ENCODE data around the gene RABGAP1. TPM values are rescaled to one million over a fixed set of nuclear protein-coding genes. Genes with fewer than 3 reads are reported as not detected.
"Not testable (repeated sequence)": the region's sequence is repeated elsewhere in the genome, so short reads cannot be mapped to it uniquely, and the experiment has no call there.

The RABGAP1 gene
- 46.0 and 85.1 TPM in 2 replicates for total RNA-seq (2014; rRNA removed; shearing (Covaris generic); ENCODE audit: low replicate concordance)

- peaks cover 78% of the 10 kb centered on the region for H3K79me2 ChIP-seq (ENCODE audit: low read length)
- peak within 1 kb of the TSS; percentile 93 for H3K4me2 ChIP-seq (ENCODE audit: low read depth, low read length, poor library complexity, severe bottlenecking)
- DNase-seq: peak; percentile 99
- H3K36me3 ChIP-seq (ENCODE audit: insufficient read depth, low read length): peaks cover 25% of the 10 kb centered on the region
- peak within 1 kb of the TSS; percentile 81 for H3K9ac ChIP-seq (ENCODE audit: low read length)
- H3K4me3 ChIP-seq (ENCODE audit: low read length): peak within 1 kb of the TSS; percentile 88
- H2AFZ ChIP-seq (ENCODE audit: low read length): 0 out of 2 replicates have a peak within 1 kb of the TSS, but pooled peaks have one; percentile 18
- peaks cover 48% of the 10 kb centered on the region for H3K4me1 ChIP-seq (ENCODE audit: low read length)
- H3K9me3 ChIP-seq (ENCODE audit: low read length): no peaks in the 10 kb centered on the region
- peak within 1 kb of the TSS; percentile 88 for H3K27ac ChIP-seq (ENCODE audit: low read length)
- H3K27me3 ChIP-seq (ENCODE audit: low read length): no peaks in the 10 kb centered on the region
- H3K9me2 ChIP-seq (replicated peaks; ENCODE audit: insufficient read depth, low read length): no peaks in the 10 kb centered on the region
- peaks cover 8% of the 10 kb centered on the region for H4K20me1 ChIP-seq (ENCODE audit: insufficient read depth, low read depth, low read length)
Measured at GRCh38 chr9:122940749-122941581, at the start of gene RABGAP1. Gene RABGAP1, plus strand, starts transcription at chr9:122941020. Its CDS starts 16,040 bp downstream, at chr9:122957060.

GRCh38 chr9:122897969-122898368 lies 42.9 kb upstream of the RABGAP1 start:
- H3K36me3 ChIP-seq (ENCODE audit: insufficient read depth, low read length): peaks cover 53% of the 10 kb centered on the region
- H3K27ac ChIP-seq (ENCODE audit: low read length): peak overlapping the region; percentile 67
- no peaks in the 10 kb centered on the region for H3K9me2 ChIP-seq (replicated peaks; ENCODE audit: insufficient read depth, low read length)
- H3K4me3 ChIP-seq (ENCODE audit: low read length): no peak overlapping the region
- peaks cover 98% of the 10 kb centered on the region for H3K79me2 ChIP-seq (ENCODE audit: low read length)
- H3K4me2 ChIP-seq (ENCODE audit: low read depth, low read length, poor library complexity, severe bottlenecking): no peak overlapping the region
- no peaks in the 10 kb centered on the region for H3K9me3 ChIP-seq (ENCODE audit: low read length)
- H3K27me3 ChIP-seq (ENCODE audit: low read length): no peaks in the 10 kb centered on the region
- H2AFZ ChIP-seq (ENCODE audit: low read length): no peak overlapping the region
- no peak overlapping the region for H3K9ac ChIP-seq (ENCODE audit: low read length)
- no peaks in the 10 kb centered on the region for H4K20me1 ChIP-seq (ENCODE audit: insufficient read depth, low read depth, low read length)
- peaks cover 56% of the 10 kb centered on the region for H3K4me1 ChIP-seq (ENCODE audit: low read length)
- DNase-seq: no peak

GRCh38 chr9:122900791-122901190 lies 40.0 kb upstream of the RABGAP1 start:
- peak overlapping the region; percentile 98 for H3K27ac ChIP-seq (ENCODE audit: low read length)
- no peaks in the 10 kb centered on the region for H3K9me3 ChIP-seq (ENCODE audit: low read length)
- H3K79me2 ChIP-seq (ENCODE audit: low read length): peaks cover 91% of the 10 kb centered on the region
- H2AFZ ChIP-seq (ENCODE audit: low read length): no peak overlapping the region
- H4K20me1 ChIP-seq (ENCODE audit: insufficient read depth, low read depth, low read length): no peaks in the 10 kb centered on the region
- peaks cover 31% of the 10 kb centered on the region for H3K36me3 ChIP-seq (ENCODE audit: insufficient read depth, low read length)
- no peaks in the 10 kb centered on the region for H3K9me2 ChIP-seq (replicated peaks; ENCODE audit: insufficient read depth, low read length)
- H3K4me2 ChIP-seq (ENCODE audit: low read depth, low read length, poor library complexity, severe bottlenecking): peak overlapping the region; percentile 100
- H3K27me3 ChIP-seq (ENCODE audit: low read length): no peaks in the 10 kb centered on the region
- H3K4me3 ChIP-seq (ENCODE audit: low read length): peak overlapping the region; percentile 59
- peak overlapping the region; percentile 58 for H3K9ac ChIP-seq (ENCODE audit: low read length)
- DNase-seq: peak; percentile 74
- H3K4me1 ChIP-seq (ENCODE audit: low read length): peaks cover 66% of the 10 kb centered on the region

GRCh38 chr9:122904466-122904822 lies 36.4 kb upstream of the RABGAP1 start:
- no peaks in the 10 kb centered on the region for H4K20me1 ChIP-seq (ENCODE audit: insufficient read depth, low read depth, low read length)
- H3K9ac ChIP-seq (ENCODE audit: low read length): peak overlapping the region; percentile 93
- no peaks in the 10 kb centered on the region for H3K9me2 ChIP-seq (replicated peaks; ENCODE audit: insufficient read depth, low read length)
- H3K9me3 ChIP-seq (ENCODE audit: low read length): no peaks in the 10 kb centered on the region
- peak overlapping the region; percentile 98 for H3K27ac ChIP-seq (ENCODE audit: low read length)
- peaks cover 9% of the 10 kb centered on the region for H3K36me3 ChIP-seq (ENCODE audit: insufficient read depth, low read length)
- no peaks in the 10 kb centered on the region for H3K27me3 ChIP-seq (ENCODE audit: low read length)
- H3K4me2 ChIP-seq (ENCODE audit: low read depth, low read length, poor library complexity, severe bottlenecking): peak overlapping the region; percentile 100
- peak overlapping the region; percentile 96 for H3K4me3 ChIP-seq (ENCODE audit: low read length)
- H3K4me1 ChIP-seq (ENCODE audit: low read length): peaks cover 45% of the 10 kb centered on the region
- DNase-seq: peak; percentile 71
- no peak overlapping the region for H2AFZ ChIP-seq (ENCODE audit: low read length)
- peaks cover 67% of the 10 kb centered on the region for H3K79me2 ChIP-seq (ENCODE audit: low read length)

- Histone ChIP-seq H3K9ac (ENCODE audit: low read length) (peak within 1 kb of the TSS; percentile 93), H4K20me1 (ENCODE audit: insufficient read depth, low read depth, low read length) (no peaks in the 10 kb centered on the region), H3K4me1 (ENCODE audit: low read length) (peaks cover 39% of the 10 kb centered on the region), H3K9me3 (ENCODE audit: low read length) (no peaks in the 10 kb centered on the region), H3K4me2 (ENCODE audit: low read depth, low read length, poor library complexity, severe bottlenecking) (peak within 1 kb of the TSS; percentile 100), H2AFZ (ENCODE audit: low read length) (peak within 1 kb of the TSS; percentile 63), H3K4me3 (ENCODE audit: low read length) (peak within 1 kb of the TSS; percentile 96), H3K27me3 (ENCODE audit: low read length) (no peaks in the 10 kb centered on the region), H3K27ac (ENCODE audit: low read length) (peak within 1 kb of the TSS; percentile 98), H3K79me2 (ENCODE audit: low read length) (peaks cover 67% of the 10 kb centered on the region), H3K9me2 (replicated peaks; ENCODE audit: insufficient read depth, low read length) (no peaks in the 10 kb centered on the region), H3K36me3 (ENCODE audit: insufficient read depth, low read length) (peaks cover 14% of the 10 kb centered on the region)
- DNase-seq: peak; percentile 99
Measured at GRCh38 chr9:122904823-122905710, 35.8 kb upstream of the RABGAP1 start, which contains the start of gene RC3H2. Gene RC3H2, minus strand, starts transcription at chr9:122905359. Its CDS starts 7,850 bp downstream, at chr9:122897509.

GRCh38 chr9:122906122-122906521 lies 34.7 kb upstream of the RABGAP1 start:
- peaks cover 30% of the 10 kb centered on the region for H3K4me1 ChIP-seq (ENCODE audit: low read length)
- not testable (repeated sequence) for H3K9me3 ChIP-seq (ENCODE audit: low read length); H3K4me2 ChIP-seq (ENCODE audit: low read depth, low read length, poor library complexity, severe bottlenecking); H3K9me2 ChIP-seq (replicated peaks; ENCODE audit: insufficient read depth, low read length); H4K20me1 ChIP-seq (ENCODE audit: insufficient read depth, low read depth, low read length); DNase-seq; H3K9ac ChIP-seq (ENCODE audit: low read length); H3K4me3 ChIP-seq (ENCODE audit: low read length); H2AFZ ChIP-seq (ENCODE audit: low read length); H3K27me3 ChIP-seq (ENCODE audit: low read length)
- H3K79me2 ChIP-seq (ENCODE audit: low read length): peaks cover 67% of the 10 kb centered on the region
- peaks cover 25% of the 10 kb centered on the region for H3K36me3 ChIP-seq (ENCODE audit: insufficient read depth, low read length)
- H3K27ac ChIP-seq (ENCODE audit: low read length): peak overlapping the region; percentile 98; the same call in 1 of the 2 replicates

GRCh38 chr9:122912671-122912963 lies 28.2 kb upstream of the RABGAP1 start:
- H3K79me2 ChIP-seq (ENCODE audit: low read length): peaks cover 66% of the 10 kb centered on the region
- H2AFZ ChIP-seq (ENCODE audit: low read length): no peak overlapping the region
- peak overlapping the region; percentile 92 for H3K27ac ChIP-seq (ENCODE audit: low read length)

More at GRCh38 chr9:122912671-122912963, 28.2 kb upstream of the RABGAP1 start:
- H3K36me3 ChIP-seq (ENCODE audit: insufficient read depth, low read length): peaks cover 26% of the 10 kb centered on the region; the same call in 1 of the 2 replicates
- no peaks in the 10 kb centered on the region for H3K9me2 ChIP-seq (replicated peaks; ENCODE audit: insufficient read depth, low read length)
- H4K20me1 ChIP-seq (ENCODE audit: insufficient read depth, low read depth, low read length): no peaks in the 10 kb centered on the region
- H3K4me3 ChIP-seq (ENCODE audit: low read length): peak overlapping the region; percentile 78
- peak overlapping the region; percentile 80 for H3K4me2 ChIP-seq (ENCODE audit: low read depth, low read length, poor library complexity, severe bottlenecking)
- peaks cover 19% of the 10 kb centered on the region for H3K4me1 ChIP-seq (ENCODE audit: low read length)
- DNase-seq: no peak
- no peaks in the 10 kb centered on the region for H3K9me3 ChIP-seq (ENCODE audit: low read length)
- H3K27me3 ChIP-seq (ENCODE audit: low read length): no peaks in the 10 kb centered on the region
- peak overlapping the region; percentile 79 for H3K9ac ChIP-seq (ENCODE audit: low read length)

Measured in Karpas-422 (cell line).